SU-DHL-6 (cell line): ENCODE data around the gene BMP4.

Experiments
- EZH2phosphoT487 ChIP-seq: fragments of 200-600 bp; sonication (generic), shearing (Covaris generic); conservative IDR thresholded peaks from 2 replicates; pipeline ENCODE4 v1.6.1; 2018; ENCODE audit warnings: mild to moderate bottlenecking, antibody characterized with exemption, low read length, moderate library complexity, mixed read lengths
- TF ChIP-seq, protein P1 (sequence below): fragments of 200-600 bp; sonication (generic); IDR thresholded peaks from one replicate; pipeline ENCODE4 v1.5.1; 2017; ENCODE audit warnings: antibody characterized with exemption, mild to moderate bottlenecking, low read length, moderate library complexity; ENCODE audit not compliant: insufficient read depth, poor library complexity, severe bottlenecking

- TF ChIP-seq, protein P1, sequence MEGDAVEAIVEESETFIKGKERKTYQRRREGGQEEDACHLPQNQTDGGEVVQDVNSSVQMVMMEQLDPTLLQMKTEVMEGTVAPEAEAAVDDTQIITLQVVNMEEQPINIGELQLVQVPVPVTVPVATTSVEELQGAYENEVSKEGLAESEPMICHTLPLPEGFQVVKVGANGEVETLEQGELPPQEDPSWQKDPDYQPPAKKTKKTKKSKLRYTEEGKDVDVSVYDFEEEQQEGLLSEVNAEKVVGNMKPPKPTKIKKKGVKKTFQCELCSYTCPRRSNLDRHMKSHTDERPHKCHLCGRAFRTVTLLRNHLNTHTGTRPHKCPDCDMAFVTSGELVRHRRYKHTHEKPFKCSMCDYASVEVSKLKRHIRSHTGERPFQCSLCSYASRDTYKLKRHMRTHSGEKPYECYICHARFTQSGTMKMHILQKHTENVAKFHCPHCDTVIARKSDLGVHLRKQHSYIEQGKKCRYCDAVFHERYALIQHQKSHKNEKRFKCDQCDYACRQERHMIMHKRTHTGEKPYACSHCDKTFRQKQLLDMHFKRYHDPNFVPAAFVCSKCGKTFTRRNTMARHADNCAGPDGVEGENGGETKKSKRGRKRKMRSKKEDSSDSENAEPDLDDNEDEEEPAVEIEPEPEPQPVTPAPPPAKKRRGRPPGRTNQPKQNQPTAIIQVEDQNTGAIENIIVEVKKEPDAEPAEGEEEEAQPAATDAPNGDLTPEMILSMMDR: no peak
- no peak for TF ChIP-seq EZH2phosphoT487
Observed at GRCh38 chr14:53990978-53991377, 34.4 kb upstream of the BMP4 start.
